GM10266 (cell line): ENCODE data around the gene UBXN11.

Experiments
- DNase-seq: peaks from one replicate; pipeline ENCODE4 v3.0.0; 2012; ENCODE audit errors: extremely low spot score
- TF ChIP-seq, protein P1 (sequence below): IDR thresholded peaks from 2 replicates; pipeline ENCODE4 v1.5.1; 2012; ENCODE audit warnings: mild to moderate bottlenecking, low read depth; ENCODE audit not compliant: control insufficient read depth, insufficient read depth; ENCODE audit errors: missing control alignments

The UBXN11 gene

DNA sequence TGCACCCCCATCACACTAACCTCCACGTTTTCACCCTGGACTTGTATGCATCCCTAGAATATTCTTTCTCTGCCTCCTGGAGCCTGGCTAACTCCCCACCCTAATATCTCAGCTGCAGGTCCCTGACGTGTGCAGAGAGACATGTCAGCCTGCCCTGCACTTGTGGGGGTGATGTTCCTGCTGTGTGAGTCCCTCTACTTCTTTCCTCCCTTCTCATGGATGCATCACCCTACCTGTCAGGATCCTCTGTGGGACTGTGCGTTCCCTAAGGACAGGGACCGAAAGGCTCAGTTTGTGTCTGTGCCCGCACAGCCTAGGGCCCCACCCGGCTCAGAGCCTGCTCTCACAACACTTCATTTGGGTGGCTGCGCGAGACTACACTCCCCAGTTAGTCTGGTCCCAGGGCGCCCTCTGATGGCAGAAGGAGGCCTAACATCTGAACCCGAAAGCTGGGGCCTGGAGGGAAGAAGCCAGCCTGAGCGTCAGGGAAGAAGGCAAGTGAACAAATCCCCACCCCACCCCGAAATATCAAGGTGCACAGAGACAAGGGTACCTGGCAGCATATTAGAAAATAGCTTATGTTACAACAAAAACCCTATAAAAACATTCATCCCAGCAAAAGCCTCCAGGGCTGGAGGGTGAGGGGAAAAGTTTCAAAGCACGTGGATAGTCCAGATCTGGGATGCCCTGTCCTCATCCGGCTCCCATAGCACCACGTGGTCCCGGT is 15.0 kb upstream of the UBXN11 start:
- DNase-seq, result peak; percentile 81
- TF ChIP-seq, protein P1, sequence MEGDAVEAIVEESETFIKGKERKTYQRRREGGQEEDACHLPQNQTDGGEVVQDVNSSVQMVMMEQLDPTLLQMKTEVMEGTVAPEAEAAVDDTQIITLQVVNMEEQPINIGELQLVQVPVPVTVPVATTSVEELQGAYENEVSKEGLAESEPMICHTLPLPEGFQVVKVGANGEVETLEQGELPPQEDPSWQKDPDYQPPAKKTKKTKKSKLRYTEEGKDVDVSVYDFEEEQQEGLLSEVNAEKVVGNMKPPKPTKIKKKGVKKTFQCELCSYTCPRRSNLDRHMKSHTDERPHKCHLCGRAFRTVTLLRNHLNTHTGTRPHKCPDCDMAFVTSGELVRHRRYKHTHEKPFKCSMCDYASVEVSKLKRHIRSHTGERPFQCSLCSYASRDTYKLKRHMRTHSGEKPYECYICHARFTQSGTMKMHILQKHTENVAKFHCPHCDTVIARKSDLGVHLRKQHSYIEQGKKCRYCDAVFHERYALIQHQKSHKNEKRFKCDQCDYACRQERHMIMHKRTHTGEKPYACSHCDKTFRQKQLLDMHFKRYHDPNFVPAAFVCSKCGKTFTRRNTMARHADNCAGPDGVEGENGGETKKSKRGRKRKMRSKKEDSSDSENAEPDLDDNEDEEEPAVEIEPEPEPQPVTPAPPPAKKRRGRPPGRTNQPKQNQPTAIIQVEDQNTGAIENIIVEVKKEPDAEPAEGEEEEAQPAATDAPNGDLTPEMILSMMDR, result peak; percentile 95

DNA sequence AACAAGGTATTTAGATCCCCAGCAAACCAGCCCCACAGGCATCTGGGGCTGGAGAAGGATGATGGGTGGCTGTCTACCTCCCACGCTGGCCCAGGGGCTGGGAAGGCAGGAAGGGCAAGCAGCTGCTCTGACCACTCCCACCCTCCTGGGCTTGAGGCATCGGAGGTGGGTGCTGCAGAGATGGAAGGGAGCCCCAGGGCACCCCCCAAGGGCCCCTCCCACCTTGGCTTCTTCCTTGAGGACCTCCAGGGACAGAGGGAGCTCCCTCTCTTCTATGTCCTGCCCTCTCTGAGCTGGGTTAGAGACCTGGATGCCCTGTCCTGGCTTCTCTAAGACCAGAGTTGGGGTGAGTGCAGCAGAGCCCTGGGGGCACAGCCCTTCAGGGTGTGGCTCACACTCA is 14.5 kb upstream of the UBXN11 start:
- TF ChIP-seq, protein P1, result no peak
- no peak for DNase-seq

DNA sequence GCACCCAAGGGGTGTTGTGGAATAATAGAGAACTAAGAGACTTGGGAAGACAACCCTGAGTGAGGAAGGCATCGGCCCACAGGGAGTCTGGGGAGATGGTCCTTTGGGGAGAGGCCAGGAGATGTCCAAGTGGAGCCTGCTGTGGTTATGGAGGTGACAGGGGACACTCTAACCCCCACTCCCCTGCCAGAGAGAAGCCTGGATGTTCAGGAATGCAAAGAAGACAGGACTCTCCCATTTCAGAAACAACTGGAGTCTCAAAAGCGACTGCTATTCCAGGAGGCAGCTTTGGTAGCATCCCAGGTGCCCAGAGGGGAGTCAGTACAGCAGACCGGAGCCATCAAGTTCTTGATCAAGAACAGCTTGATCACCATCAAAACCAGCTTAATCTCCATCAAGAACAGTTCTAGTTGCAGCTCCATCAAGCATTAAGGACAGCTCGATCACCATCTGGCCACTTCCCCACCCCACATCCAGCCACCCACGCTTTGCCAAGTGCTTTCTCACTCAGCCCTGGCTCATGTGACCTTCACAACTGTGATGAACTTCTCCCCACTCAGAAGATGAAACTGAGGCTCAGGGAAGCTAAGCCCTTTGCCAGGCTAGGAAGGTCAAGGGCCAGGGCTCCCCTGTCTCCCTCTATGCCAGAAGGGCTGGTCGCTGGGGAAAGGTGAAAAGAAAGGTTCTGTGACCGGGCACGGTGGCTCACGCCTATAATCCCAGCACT is 12.1 kb upstream of the UBXN11 start:
- TF ChIP-seq, protein P1, result no peak
- no peak for DNase-seq

DNA sequence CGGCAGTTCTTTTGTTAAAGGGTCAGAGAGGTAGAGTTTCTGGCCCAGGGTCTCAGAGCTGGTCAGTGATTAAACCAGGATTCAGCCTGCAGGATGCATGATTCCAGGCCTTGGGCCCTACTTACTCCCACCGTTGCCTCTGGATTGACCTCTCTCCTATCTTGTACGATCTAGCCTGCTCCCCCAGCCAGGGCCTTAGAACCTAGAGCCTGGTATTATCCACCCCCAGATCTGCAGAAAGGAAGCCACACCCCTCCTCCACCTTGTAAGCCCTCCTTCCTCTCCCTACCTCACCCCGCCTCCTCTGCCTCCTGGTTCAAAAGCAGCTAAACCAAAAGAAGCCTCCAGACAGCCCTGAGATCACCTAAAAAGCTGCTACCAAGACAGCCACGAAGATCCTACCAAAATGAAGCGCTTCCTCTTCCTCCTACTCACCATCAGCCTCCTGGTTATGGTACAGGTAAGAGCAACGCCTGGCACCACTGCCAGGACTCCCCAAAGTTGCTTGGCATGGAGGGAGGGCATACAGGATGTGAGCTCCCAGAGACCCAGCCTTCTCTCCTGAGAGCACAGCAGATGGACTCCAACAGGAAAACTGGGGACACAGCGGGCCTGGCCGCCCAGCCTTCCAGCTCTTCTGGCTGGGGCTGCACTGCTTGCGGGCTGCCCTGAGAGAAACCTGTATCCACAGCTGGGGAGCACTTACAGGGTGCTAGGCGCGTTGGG is 11.3 kb upstream of the UBXN11 start, which contains the start of gene CD52:
CD52 (plus strand) TSS at position 347 of the 726 bp plus-strand sequence; CDS start at position 407, 60 bp downstream.
- TF ChIP-seq, protein P1, result no peak
- peak; percentile 78 for DNase-seq

DNA sequence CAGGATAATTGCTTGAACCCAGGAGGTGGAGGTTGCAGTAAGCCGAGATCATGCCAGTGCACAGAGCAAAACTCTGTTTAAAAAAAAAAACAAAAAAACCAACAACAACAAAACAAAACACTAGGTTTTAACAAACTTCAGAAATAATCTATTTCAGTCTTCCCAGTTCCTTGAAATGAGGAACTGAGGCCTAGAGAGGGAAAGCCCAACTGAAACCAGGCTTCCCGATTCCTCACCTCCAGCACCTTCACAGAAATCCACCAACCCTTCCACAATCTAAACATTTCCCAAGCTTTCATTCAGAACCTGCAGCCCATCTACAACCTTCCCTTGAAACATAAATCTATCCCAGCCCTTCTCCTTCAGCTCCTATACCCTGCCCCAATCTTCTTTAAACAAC is 10.7 kb upstream of the UBXN11 start:
- TF ChIP-seq, protein P1, result no peak

DNA sequence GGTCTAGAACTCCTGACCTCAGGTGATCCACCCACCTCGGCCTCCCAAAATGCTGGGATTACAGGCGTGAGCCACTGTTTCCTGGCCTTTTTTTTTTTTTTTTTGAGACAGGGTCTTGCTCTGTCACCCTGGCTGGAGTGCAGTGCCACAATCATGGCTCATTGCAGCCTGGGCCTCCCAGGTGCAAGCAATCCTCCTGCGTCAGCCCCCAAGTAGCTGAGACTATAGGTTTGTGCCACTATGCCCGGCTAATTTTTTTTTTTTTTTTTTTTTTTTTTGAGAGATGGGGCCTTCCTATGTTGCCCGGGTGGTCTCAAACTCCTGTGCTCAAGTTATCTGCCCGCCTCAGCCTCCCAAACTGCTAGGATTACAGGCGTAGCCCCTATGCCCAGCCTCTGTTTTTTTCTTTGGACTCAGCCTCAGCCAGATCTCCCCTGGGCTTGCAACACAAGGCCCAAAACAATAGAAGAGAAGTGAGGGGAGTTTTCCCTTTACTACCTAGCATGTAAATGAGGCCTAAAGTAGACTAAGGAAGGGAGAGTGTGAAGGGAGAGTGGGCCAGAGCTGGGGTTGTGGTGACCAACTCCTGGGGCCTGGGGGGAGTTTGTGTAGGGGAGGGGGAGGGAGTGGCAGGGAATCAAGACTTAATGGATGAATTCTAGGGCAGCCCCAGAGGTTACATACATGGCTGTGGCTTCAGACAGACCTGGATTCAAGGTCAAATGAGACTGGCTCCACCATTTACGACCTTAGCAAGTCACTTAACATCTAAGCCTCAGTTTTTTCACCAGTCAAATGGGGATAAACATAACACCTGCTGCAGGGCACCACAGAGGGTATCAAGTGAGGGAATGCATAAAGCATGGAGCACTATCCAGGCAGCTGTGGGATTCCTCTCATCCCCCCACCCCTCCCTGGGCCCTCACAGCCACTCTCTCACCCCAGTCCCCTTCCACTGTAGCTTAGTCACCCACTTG is 9.7 kb upstream of the UBXN11 start:
- DNase-seq, result no peak
- TF ChIP-seq, protein P1, result no peak

More for the DNA sequence above, 10.7 kb upstream of the UBXN11 start:
- DNase-seq, result no peak
